Measurements from ENCODE around the gene IRF2.

Gene IRF2

GRCh38 chr4:184403384-184403781 is 71.0 kb downstream of the IRF2 start (continued):
- TF ChIP-seq CREB5 (CRISPR knock-in tag; IDR thresholded peaks at IDR 0.05; ENCODE audit: low read depth) (no peak), TCF4 (CRISPR knock-in tag; IDR thresholded peaks at IDR 0.05; ENCODE audit: borderline replicate concordance) (no peak)

GRCh38 chr4:184402740-184403383 is 71.5 kb downstream of the IRF2 start:
- no peak for ATAC-seq
- no peak for TF ChIP-seq ARNTL (CRISPR knock-in tag; IDR thresholded peaks at IDR 0.05; ENCODE audit: borderline replicate concordance, low read depth)
- no peak for TF ChIP-seq PPARA (CRISPR knock-in tag; IDR thresholded peaks at IDR 0.05; ENCODE audit: borderline replicate concordance)
- TF ChIP-seq ZNF70 (CRISPR knock-in tag; IDR thresholded peaks at IDR 0.05): no peak
- no peak for TF ChIP-seq ZC3H10 (CRISPR knock-in tag; IDR thresholded peaks at IDR 0.05)
- TF ChIP-seq ZNF8 (CRISPR knock-in tag; IDR thresholded peaks at IDR 0.05): no peak
- TF ChIP-seq POU6F1 (CRISPR knock-in tag; IDR thresholded peaks at IDR 0.05; ENCODE audit: borderline replicate concordance, low read depth): no peak
- no peak for TF ChIP-seq RARB (CRISPR knock-in tag; IDR thresholded peaks at IDR 0.05)
- TF ChIP-seq ZFP3 (CRISPR knock-in tag; IDR thresholded peaks at IDR 0.05): no peak
- TF ChIP-seq PATZ1 (CRISPR knock-in tag; IDR thresholded peaks at IDR 0.05; ENCODE audit: borderline replicate concordance): no peak
- TF ChIP-seq CREB5 (CRISPR knock-in tag; IDR thresholded peaks at IDR 0.05; ENCODE audit: low read depth): no peak
- no peak for TF ChIP-seq CSRNP3 (CRISPR knock-in tag; IDR thresholded peaks at IDR 0.05)
- TF ChIP-seq TOX (CRISPR knock-in tag; IDR thresholded peaks at IDR 0.05; ENCODE audit: borderline replicate concordance): no peak
- TF ChIP-seq ISL1 (CRISPR knock-in tag; IDR thresholded peaks at IDR 0.05): no peak
- no peak for TF ChIP-seq SNAI2 (CRISPR knock-in tag; IDR thresholded peaks at IDR 0.05)
- TF ChIP-seq ESRRG (CRISPR knock-in tag; IDR thresholded peaks at IDR 0.05): no peak
- TF ChIP-seq GLIS3 (CRISPR knock-in tag; IDR thresholded peaks at IDR 0.05): no peak
- TF ChIP-seq TSHZ2 (CRISPR knock-in tag; IDR thresholded peaks at IDR 0.05): no peak
- TF ChIP-seq CSDC2 (CRISPR knock-in tag; IDR thresholded peaks at IDR 0.05): no peak
- no peak for TF ChIP-seq BACH2 (CRISPR knock-in tag; IDR thresholded peaks at IDR 0.05; ENCODE audit: borderline replicate concordance)

GRCh38 chr4:184402239-184402638 is 72.1 kb downstream of the IRF2 start:
- no peak for ATAC-seq
- TF ChIP-seq ISL1 (CRISPR knock-in tag; IDR thresholded peaks at IDR 0.05) (no peak), ZFP30 (CRISPR knock-in tag; IDR thresholded peaks at IDR 0.05) (no peak), RARB (CRISPR knock-in tag; IDR thresholded peaks at IDR 0.05) (no peak), PATZ1 (CRISPR knock-in tag; IDR thresholded peaks at IDR 0.05; ENCODE audit: borderline replicate concordance) (no peak), TOX (CRISPR knock-in tag; IDR thresholded peaks at IDR 0.05; ENCODE audit: borderline replicate concordance) (no peak), ZNF565 (CRISPR knock-in tag; conservative IDR thresholded peaks at IDR 0.05; ENCODE audit: low read depth) (no peak), CSRNP3 (CRISPR knock-in tag; IDR thresholded peaks at IDR 0.05) (no peak), TCF4 (CRISPR knock-in tag; IDR thresholded peaks at IDR 0.05; ENCODE audit: borderline replicate concordance) (no peak), CREB5 (CRISPR knock-in tag; IDR thresholded peaks at IDR 0.05; ENCODE audit: low read depth) (no peak), ZNF70 (CRISPR knock-in tag; IDR thresholded peaks at IDR 0.05) (no peak)
